CD4-positive, CD25-positive, alpha-beta regulatory T cell (primary cell): ENCODE results near the gene VSTM2B. TPM values are rescaled to one million over a fixed set of nuclear protein-coding genes. Genes with fewer than 3 reads are reported as not detected.

ENCODE experiments used
- ATAC-seq, 2 donors: fragments of 150-1000 bp; cut with Tn5 transposase; one replicate each; pipeline ENCODE4 v1.10.0; 2021; ENCODE audit warnings: low read depth in 2 of 2, moderate number of reproducible peaks in 2 of 2, moderate library complexity in 1 of 2
- DNase-seq, 3 donors: peaks; one replicate each; pipeline versions ENCODE4 v3.0.0 to v3.0.0-alpha.2; 2012 to 2022; ENCODE audit warnings: mixed read lengths in 1 of 3
- H3K27ac ChIP-seq: one replicate; pipeline ENCODE4 v1.7.0; 2013; ENCODE audit warnings: mild to moderate bottlenecking, low read length; ENCODE audit not compliant: insufficient read depth, poor library complexity, severe bottlenecking
- H3K27me3 ChIP-seq: one replicate; pipeline ENCODE4 v1.7.0; 2013; ENCODE audit warnings: low read length; ENCODE audit not compliant: control insufficient read depth, insufficient read depth
- H3K36me3 ChIP-seq: one replicate; pipeline ENCODE4 v1.7.0; 2013; ENCODE audit warnings: mild to moderate bottlenecking, low read length, moderate library complexity; ENCODE audit not compliant: control insufficient read depth, insufficient read depth
- H3K4me1 ChIP-seq: 2 replicates; pipeline ENCODE4 v1.7.0; 2013; ENCODE audit warnings: mild to moderate bottlenecking, low read length; ENCODE audit not compliant: insufficient read depth, control insufficient read depth, poor library complexity, severe bottlenecking
- H3K4me3 ChIP-seq: one replicate; pipeline ENCODE4 v1.7.0; 2013; ENCODE audit warnings: low read depth, mild to moderate bottlenecking, low read length, moderate library complexity
- H3K9me3 ChIP-seq, 2 experiments: 1 replicate in 1 of 2; 2 replicates in 1 of 2; pipeline ENCODE4 v1.7.0; 2013; ENCODE audit warnings: low read length in 2 of 2, mild to moderate bottlenecking in 1 of 2, moderate library complexity in 1 of 2; ENCODE audit not compliant: control insufficient read depth in 2 of 2
- H3K27ac Mint-ChIP-seq, 3 donors: one replicate each; pipeline ENCODE4 v1.8.0; 2020 to 2022; ENCODE audit warnings: mild to moderate bottlenecking in 3 of 3, mixed read lengths in 3 of 3, moderate library complexity in 2 of 3
- H3K27me3 Mint-ChIP-seq: one replicate; pipeline ENCODE4 v1.8.0; 2022; ENCODE audit warnings: mild to moderate bottlenecking, mixed read lengths
- H3K36me3 Mint-ChIP-seq: one replicate; pipeline ENCODE4 v1.8.0; 2020; ENCODE audit warnings: mixed read lengths
- H3K4me1 Mint-ChIP-seq, 4 donors: one replicate each; pipeline ENCODE4 v1.8.0; 2020 to 2022; ENCODE audit warnings: mixed read lengths in 4 of 4, mild to moderate bottlenecking in 1 of 4
- H3K4me3 Mint-ChIP-seq, 4 donors: one replicate each; pipeline ENCODE4 v1.8.0; 2020 to 2022; ENCODE audit warnings: mild to moderate bottlenecking in 4 of 4, mixed read lengths in 4 of 4, moderate library complexity in 3 of 4
- H3K9me3 Mint-ChIP-seq, 7 donors: one replicate each; pipeline ENCODE4 v1.8.0; 2020 to 2022; ENCODE audit warnings: mixed read lengths in 7 of 7, mild to moderate bottlenecking in 3 of 7, moderate library complexity in 2 of 7
- polyA plus RNA-seq, 4 donors: library from polyadenylated mRNA; unstranded; fragments of 300-500 nt; fragmentation: Illumina TruSeq; gene quantifications; one replicate each; pipeline ENCODE4 v1.2.3, GENCODE V29; 2021
- total RNA-seq: library from RNA; stranded (reverse); gene quantifications from one replicate; pipeline ENCODE4 v1.2.3, GENCODE V29; 2022

The VSTM2B gene
- total and polyA plus RNA-seq, 5 donors from 2014 or later, result not detected

DNA sequence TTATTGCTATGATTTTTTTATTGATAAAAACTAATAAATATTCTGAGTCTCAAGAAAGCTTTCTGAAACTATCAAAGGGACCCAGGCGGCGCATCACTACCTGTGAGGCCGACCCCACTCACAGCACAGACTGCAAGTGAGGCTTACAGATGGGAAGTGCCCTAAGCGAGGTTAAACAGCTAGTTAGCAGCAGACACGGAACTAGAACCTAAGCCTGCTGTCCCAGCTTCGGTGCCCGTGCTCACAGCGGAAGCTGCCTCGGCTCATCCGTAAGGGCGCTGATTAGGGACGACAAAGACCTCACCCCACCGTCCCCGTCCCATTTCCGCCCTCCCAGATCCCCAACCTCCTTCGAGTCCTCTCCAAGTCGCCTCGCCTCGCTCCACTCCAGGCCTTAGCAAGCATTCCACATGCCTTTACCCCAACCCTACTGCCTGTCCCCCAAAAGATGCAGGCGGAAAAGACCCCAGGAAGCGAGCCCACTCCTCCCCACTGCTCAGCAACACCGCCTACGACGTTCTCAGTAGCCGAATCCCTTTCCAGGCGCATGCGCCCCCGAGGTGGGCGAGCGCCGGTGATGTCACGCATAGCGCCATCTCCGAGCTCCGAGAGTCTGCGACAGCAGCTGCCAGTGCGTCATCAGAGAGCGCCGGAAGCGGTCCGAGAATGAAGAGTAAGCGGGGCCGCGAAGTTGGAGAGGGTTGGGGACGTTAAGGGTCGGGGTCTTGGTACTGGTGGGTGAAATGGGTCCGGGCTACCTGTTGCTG lies 80.0 kb downstream of the VSTM2B start, which contains the start of gene POP4:
TSS of gene POP4 (plus strand) at position 631 of the 767 bp plus-strand sequence. CDS start at position 667, 36 bp downstream.
- peaks cover 17% of the 10 kb centered on the region for H3K36me3 ChIP-seq
- Mint-ChIP-seq H3K27ac (peak within 1 kb of the TSS; percentile 100), H3K36me3 (peaks cover 14% of the 10 kb centered on the region), H3K27me3 (peaks cover 5% of the 10 kb centered on the region), H3K4me3 (peak within 1 kb of the TSS; percentile 97 to 99 (median 99)), H3K9me3 (no peaks in the 10 kb centered on the region), H3K4me1 (peaks cover 7 to 32% (median 23%) of the 10 kb centered on the region in 4 donors)
- H3K4me1 ChIP-seq, result peaks cover 29% of the 10 kb centered on the region
- ATAC-seq (peak; percentile 78 to 79), DNase-seq (peak; percentile 97 to 98 (median 97))
- H3K9me3 ChIP-seq, result no peaks in the 10 kb centered on the region
- no peaks in the 10 kb centered on the region for H3K27me3 ChIP-seq
- H3K4me3 ChIP-seq, result peak within 1 kb of the TSS; percentile 94
- H3K27ac ChIP-seq, result peak within 1 kb of the TSS; percentile 99

DNA sequence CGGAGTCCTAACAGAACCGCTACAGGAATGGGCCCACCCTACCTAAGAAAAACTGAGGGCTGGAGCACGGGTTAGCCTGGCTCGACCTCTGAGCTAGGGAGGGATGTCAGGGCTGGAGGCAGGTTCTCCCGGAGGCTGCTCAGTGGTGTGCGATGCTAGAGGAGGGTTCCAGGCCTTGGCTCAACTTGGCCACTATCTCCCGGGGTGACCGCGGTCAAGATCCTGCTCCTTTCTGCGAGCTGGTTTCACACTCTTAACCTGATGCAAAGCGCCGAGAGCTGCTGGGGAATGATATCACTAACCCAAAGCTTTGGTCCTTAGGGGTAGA lies 80.6 kb downstream of the VSTM2B start:
- Histone ChIP-seq H3K4me3 (peak overlapping the region; percentile 94), H3K36me3 (peaks cover 21% of the 10 kb centered on the region), H3K9me3 (no peaks in the 10 kb centered on the region), H3K4me1 (peaks cover 34% of the 10 kb centered on the region), H3K27ac (peak overlapping the region; percentile 99), H3K27me3 (no peaks in the 10 kb centered on the region)
- peaks cover 5% of the 10 kb centered on the region for H3K27me3 Mint-ChIP-seq
- peak overlapping the region; percentile 100 for H3K27ac Mint-ChIP-seq
- peak in 1 of 2 donors; percentile 25 for ATAC-seq
- no peak for DNase-seq
- H3K4me3 Mint-ChIP-seq, result peak overlapping the region; percentile 97 to 99 (median 99)
- peaks cover 14% of the 10 kb centered on the region for H3K36me3 Mint-ChIP-seq
- H3K4me1 Mint-ChIP-seq, result peaks cover 7 to 33% (median 24%) of the 10 kb centered on the region in 4 donors
- H3K9me3 Mint-ChIP-seq, result no peaks in the 10 kb centered on the region

DNA sequence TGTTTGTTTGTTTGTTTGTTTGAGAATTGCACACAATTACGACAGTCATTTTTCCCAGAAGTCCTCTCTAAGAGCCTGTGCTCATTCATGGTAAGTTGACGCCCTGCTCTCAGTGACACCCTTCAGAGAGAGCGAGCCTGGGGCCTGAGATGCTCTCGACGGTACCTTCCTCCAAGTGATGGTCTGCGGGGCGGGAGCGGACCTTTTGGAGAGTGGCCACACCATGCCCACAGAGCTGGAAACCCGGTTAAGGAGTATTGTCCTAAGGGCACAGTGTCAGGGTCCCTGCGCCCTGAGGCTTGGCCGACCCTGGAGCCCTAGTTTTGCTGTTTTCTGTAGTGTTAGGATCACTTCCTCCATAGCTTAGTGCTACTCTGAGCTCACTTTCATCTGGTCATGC lies 83.8 kb downstream of the VSTM2B start:
- H3K27me3 Mint-ChIP-seq, result peaks cover 5% of the 10 kb centered on the region
- H3K9me3 ChIP-seq, result no peaks in the 10 kb centered on the region
- ATAC-seq (no peak), DNase-seq (no peak)
- peak overlapping the region in 1 of 4 donors; percentile 23 for H3K4me3 Mint-ChIP-seq
- H3K27ac ChIP-seq, result no peak overlapping the region
- H3K4me1 ChIP-seq, result peaks cover 34% of the 10 kb centered on the region
- H3K36me3 Mint-ChIP-seq, result peaks cover 28% of the 10 kb centered on the region
- H3K36me3 ChIP-seq, result peaks cover 48% of the 10 kb centered on the region
- no peak overlapping the region for H3K4me3 ChIP-seq
- H3K4me1 Mint-ChIP-seq, result peaks cover 7 to 40% (median 28%) of the 10 kb centered on the region in 4 donors
- peak overlapping the region in 1 of 3 donors; percentile 73 for H3K27ac Mint-ChIP-seq
- H3K27me3 ChIP-seq, result no peaks in the 10 kb centered on the region
- no peaks in the 10 kb centered on the region for H3K9me3 Mint-ChIP-seq

DNA sequence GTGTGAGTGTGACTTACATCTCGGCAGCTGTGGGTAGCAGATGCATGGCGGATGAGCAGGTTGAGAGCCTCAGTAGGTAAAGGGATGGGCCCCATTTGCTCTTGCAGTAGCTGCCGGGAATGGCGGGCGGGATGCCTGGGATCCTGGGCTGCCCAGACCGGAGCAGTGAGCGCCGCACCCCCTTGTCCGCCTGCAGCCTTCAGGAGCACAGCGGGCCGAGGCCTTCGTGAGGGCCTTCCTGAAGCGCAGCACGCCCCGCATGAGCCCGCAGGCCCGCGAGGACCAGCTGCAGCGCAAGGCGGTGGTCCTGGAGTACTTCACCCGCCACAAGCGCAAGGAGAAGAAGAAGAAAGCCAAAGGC lies 84.4 kb downstream of the VSTM2B start:
- Histone ChIP-seq H3K27ac (no peak overlapping the region), H3K4me3 (no peak overlapping the region), H3K4me1 (peaks cover 30% of the 10 kb centered on the region), H3K27me3 (no peaks in the 10 kb centered on the region), H3K9me3 (no peaks in the 10 kb centered on the region), H3K36me3 (peaks cover 53% of the 10 kb centered on the region)
- ATAC-seq (no peak), DNase-seq (no peak)
- H3K27me3 Mint-ChIP-seq, result peaks cover 5% of the 10 kb centered on the region
- H3K4me3 Mint-ChIP-seq, result peak overlapping the region in 1 of 4 donors; percentile 9
- H3K27ac Mint-ChIP-seq, result peak overlapping the region in 1 of 3 donors; percentile 73
- no peaks in the 10 kb centered on the region for H3K9me3 Mint-ChIP-seq
- H3K36me3 Mint-ChIP-seq, result peaks cover 29% of the 10 kb centered on the region
- H3K4me1 Mint-ChIP-seq, result peaks cover 7 to 41% (median 28%) of the 10 kb centered on the region in 4 donors

DNA sequence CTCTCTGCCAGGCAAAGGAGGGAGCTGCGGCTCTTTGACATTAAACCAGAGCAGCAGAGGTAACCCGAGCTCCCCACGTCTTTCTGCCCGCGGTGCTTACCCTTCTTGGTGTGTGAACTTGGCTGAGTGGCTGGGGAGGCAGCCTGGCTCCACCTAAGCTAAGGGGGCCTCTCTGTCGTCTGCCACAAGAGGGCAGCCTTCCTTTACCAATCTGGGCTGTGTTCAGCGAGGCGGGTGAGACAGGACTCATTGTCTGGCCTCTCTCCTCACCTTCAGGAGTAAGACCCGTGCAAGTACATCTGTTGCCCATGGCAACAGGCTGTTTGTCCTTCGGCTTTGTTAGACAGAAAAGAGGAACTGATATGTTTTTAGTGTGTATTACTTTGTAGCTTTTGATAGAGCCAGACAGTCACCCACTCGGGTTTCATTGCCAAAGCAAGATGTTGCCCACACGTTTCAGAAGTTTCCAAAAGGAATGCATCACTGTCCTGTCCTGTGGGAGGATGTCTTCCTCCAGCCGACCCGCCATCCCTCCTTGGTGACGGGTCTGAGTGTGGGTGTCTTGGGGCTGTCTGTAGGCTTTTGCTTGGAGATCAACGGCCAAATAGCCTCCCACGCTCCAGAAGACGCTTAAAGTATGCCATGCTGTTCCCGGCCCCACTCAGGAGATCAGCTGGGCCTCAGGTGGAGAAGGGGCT lies 84.9 kb downstream of the VSTM2B start:
- no peaks in the 10 kb centered on the region for H3K27me3 ChIP-seq
- Mint-ChIP-seq H3K4me3 (peak overlapping the region in 1 of 4 donors; percentile 9), H3K9me3 (no peaks in the 10 kb centered on the region), H3K27ac (peak overlapping the region in 1 of 3 donors; percentile 55), H3K27me3 (peaks cover 5% of the 10 kb centered on the region), H3K4me1 (peaks cover 7 to 38% (median 27%) of the 10 kb centered on the region in 4 donors), H3K36me3 (peaks cover 34% of the 10 kb centered on the region)
- no peaks in the 10 kb centered on the region for H3K9me3 ChIP-seq
- H3K27ac ChIP-seq, result peak overlapping the region; percentile 1
- peak; percentile 71 to 88 (median 81) for DNase-seq
- H3K36me3 ChIP-seq, result peaks cover 58% of the 10 kb centered on the region
- no peak overlapping the region for H3K4me3 ChIP-seq
- ATAC-seq, result peak; percentile 68 to 70
- H3K4me1 ChIP-seq, result peaks cover 25% of the 10 kb centered on the region

DNA sequence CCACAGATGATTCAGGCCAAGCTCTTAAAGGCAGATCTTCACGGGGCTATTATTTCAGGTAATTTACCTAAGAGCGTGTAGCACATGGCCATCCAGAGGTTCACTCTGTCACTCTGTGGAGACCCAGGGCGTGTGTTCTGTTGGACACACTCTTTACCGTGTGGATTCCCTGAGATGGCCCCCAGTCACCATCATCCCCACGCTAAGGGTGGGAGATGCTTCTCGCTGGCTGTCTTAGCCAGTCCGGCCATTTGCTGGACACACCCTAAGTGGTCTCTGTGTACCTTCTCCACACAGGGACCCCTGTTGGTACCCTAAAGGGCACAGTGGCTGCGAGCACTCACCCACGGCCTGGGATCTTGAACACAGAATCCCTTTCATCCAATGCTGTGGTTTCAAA lies 86.3 kb downstream of the VSTM2B start:
- peaks cover 15% of the 10 kb centered on the region for H3K4me1 ChIP-seq
- H3K36me3 ChIP-seq, result peaks cover 67% of the 10 kb centered on the region
- Mint-ChIP-seq H3K4me3 (peak overlapping the region in 1 of 4 donors; percentile 54), H3K36me3 (peaks cover 39% of the 10 kb centered on the region), H3K4me1 (peaks cover 2 to 29% (median 17%) of the 10 kb centered on the region in 4 donors), H3K27me3 (no peaks in the 10 kb centered on the region), H3K27ac (no peak overlapping the region), H3K9me3 (no peaks in the 10 kb centered on the region)
- no peaks in the 10 kb centered on the region for H3K27me3 ChIP-seq
- H3K9me3 ChIP-seq, result no peaks in the 10 kb centered on the region
- no peak for DNase-seq
- no peak overlapping the region for H3K27ac ChIP-seq
- H3K4me3 ChIP-seq, result no peak overlapping the region
- ATAC-seq, result no peak

DNA sequence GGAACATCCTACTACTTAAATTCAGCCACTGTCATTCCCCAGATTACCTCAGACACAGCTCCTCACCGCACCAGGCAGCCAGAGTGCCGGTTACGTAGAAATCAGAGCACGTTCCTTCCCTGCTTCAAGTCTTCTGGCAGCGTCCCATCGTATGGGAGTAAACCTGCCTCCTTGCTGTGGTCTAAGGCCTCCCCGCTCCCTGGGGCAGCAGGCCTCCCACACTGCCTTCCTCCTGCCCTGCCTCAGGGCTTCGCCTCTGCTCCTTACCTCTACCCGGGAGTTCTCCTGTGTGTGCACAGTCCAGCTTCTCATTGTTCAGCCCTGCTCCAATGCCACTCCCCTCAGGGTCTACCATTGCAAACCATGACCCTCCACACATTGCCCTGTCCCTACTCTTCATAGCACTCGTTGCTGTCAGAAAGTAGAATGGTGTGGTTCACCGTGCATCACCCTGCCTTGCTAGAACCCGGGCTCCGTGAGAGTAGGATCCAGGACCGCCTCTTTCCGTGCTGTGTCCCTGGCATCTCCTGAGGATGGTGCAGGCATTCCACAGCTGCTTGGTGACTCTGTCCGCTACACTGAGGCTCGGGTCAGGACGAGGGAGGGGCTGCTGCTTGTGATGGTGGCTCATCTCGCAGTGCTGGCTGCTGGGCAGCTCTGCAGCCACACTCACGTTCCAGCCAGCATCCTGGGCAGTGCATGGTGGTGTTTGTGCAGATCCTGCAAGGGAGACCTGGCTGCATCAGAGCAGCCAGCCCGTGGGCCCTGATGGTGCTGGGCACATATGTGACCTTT lies 87.2 kb downstream of the VSTM2B start:
- H3K27ac ChIP-seq, result no peak overlapping the region
- no peaks in the 10 kb centered on the region for H3K9me3 ChIP-seq
- ATAC-seq, result no peak
- no peaks in the 10 kb centered on the region for H3K9me3 Mint-ChIP-seq
- peaks cover 39% of the 10 kb centered on the region for H3K36me3 Mint-ChIP-seq
- H3K36me3 ChIP-seq, result peaks cover 67% of the 10 kb centered on the region
- H3K27me3 ChIP-seq, result no peaks in the 10 kb centered on the region
- no peaks in the 10 kb centered on the region for H3K27me3 Mint-ChIP-seq
- H3K4me3 Mint-ChIP-seq, result no peak overlapping the region
- H3K27ac Mint-ChIP-seq, result no peak overlapping the region
- H3K4me1 ChIP-seq, result peaks cover 11% of the 10 kb centered on the region
- H3K4me1 Mint-ChIP-seq, result peaks cover 2 to 23% (median 15%) of the 10 kb centered on the region in 4 donors
- no peak for DNase-seq
- no peak overlapping the region for H3K4me3 ChIP-seq
